OCI-LY1 (cell line): ENCODE data around the gene PAX3.

Experiments
- EZH2 ChIP-seq: fragments of 200-600 bp; sonication (generic), shearing (Covaris generic); IDR thresholded peaks from 2 replicates; pipeline ENCODE4 v1.8.0; 2017; ENCODE audit warnings: borderline replicate concordance, mixed run types, mild to moderate bottlenecking, antibody characterized with exemption, low read length, moderate library complexity, mixed read lengths
- TF ChIP-seq, protein P1 (sequence below): fragments of 200-600 bp; sonication (generic), shearing (Covaris generic); IDR thresholded peaks from 2 replicates; pipeline ENCODE4 v1.5.1; 2017; ENCODE audit warnings: mild to moderate bottlenecking, antibody characterized with exemption, low read length, moderate library complexity, mixed read lengths

DNA sequence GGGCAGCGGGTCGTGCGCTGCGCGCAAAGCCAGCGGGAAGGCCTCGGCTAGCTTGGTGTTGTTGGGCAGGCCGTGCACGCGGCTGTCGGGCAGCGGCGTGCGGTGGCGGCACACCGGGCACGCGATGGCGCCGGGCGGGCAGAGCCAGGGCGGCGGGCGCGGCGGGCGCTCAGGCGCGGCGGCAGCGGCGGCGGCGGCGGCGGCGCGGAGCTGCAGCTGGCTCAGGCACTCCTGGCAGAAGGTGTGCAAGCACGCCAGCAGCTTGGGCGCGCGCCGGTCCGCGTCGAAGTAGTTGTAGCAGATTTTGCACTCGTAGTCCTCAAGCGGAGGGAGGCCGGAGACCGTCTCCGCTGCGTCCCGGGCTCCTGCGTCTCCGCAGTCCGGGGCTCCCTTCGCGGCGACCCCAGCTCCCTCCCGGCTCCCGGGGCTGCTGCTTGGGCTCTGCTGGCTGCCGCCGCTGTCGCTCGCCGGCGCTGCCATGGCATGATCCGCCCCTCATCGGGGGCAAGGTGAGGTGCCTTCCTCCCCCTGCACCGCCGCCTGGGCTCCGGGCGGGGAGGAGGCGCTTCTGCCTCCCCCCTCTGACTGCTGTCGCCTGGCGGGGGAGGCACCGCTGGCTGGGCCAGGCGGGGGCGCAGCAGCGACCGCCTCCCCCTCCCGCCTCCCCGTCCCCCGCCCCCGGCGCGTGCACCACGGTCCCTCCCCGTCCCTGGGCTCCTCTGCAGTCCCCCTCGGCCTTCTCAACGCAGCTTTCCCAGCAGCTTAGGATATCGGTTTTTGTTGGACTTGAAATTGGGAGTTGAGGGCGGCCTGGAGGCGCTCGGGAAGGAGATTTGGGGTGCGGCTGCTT, 21.0 kb upstream of the PAX3 start:
- TF ChIP-seq, protein P1, sequence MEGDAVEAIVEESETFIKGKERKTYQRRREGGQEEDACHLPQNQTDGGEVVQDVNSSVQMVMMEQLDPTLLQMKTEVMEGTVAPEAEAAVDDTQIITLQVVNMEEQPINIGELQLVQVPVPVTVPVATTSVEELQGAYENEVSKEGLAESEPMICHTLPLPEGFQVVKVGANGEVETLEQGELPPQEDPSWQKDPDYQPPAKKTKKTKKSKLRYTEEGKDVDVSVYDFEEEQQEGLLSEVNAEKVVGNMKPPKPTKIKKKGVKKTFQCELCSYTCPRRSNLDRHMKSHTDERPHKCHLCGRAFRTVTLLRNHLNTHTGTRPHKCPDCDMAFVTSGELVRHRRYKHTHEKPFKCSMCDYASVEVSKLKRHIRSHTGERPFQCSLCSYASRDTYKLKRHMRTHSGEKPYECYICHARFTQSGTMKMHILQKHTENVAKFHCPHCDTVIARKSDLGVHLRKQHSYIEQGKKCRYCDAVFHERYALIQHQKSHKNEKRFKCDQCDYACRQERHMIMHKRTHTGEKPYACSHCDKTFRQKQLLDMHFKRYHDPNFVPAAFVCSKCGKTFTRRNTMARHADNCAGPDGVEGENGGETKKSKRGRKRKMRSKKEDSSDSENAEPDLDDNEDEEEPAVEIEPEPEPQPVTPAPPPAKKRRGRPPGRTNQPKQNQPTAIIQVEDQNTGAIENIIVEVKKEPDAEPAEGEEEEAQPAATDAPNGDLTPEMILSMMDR: no peak
- TF ChIP-seq EZH2: no peak
